ENCODE measurements around the gene SLC26A1.
"Not testable (repeated sequence)": the region's sequence is repeated elsewhere in the genome, so short reads cannot be mapped to it uniquely, and the experiment has no call there.

The SLC26A1 gene

GRCh38 chr4:978957-979701, 14.1 kb downstream of the SLC26A1 start:
- no peak for DNase-seq

GRCh38 chr4:976016-976415, 17.2 kb downstream of the SLC26A1 start:
- DNase-seq, result not testable (repeated sequence)

DNA sequence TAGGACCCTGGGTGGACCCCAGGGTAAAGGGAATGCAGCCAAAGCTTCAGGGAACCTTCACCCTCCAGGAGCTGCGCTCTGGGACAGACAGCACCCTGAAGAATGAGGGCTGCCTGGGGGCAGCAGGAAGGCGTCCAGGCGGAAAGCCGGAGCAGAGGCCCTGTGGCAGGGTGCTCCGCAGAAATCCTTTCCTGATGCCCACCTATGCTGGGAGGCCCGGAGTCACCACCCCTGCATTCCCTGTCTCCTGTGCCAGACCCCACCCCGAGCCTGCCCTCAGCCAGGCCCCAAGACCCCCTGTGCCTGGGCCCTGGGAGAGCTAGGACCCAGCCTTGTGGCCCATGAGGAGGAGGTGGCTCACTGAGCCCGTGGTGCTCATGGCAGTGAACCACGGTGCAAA, 18.5 kb downstream of the SLC26A1 start:
- DNase-seq, result no peak

GRCh38 chr4:973431-974397, 19.5 kb downstream of the SLC26A1 start, which contains the start of gene DGKQ:
Gene DGKQ, minus strand, starts transcription at chr4:973569. Its CDS starts 87 bp downstream, at chr4:973482.
- peak; percentile 90 for DNase-seq

DNA sequence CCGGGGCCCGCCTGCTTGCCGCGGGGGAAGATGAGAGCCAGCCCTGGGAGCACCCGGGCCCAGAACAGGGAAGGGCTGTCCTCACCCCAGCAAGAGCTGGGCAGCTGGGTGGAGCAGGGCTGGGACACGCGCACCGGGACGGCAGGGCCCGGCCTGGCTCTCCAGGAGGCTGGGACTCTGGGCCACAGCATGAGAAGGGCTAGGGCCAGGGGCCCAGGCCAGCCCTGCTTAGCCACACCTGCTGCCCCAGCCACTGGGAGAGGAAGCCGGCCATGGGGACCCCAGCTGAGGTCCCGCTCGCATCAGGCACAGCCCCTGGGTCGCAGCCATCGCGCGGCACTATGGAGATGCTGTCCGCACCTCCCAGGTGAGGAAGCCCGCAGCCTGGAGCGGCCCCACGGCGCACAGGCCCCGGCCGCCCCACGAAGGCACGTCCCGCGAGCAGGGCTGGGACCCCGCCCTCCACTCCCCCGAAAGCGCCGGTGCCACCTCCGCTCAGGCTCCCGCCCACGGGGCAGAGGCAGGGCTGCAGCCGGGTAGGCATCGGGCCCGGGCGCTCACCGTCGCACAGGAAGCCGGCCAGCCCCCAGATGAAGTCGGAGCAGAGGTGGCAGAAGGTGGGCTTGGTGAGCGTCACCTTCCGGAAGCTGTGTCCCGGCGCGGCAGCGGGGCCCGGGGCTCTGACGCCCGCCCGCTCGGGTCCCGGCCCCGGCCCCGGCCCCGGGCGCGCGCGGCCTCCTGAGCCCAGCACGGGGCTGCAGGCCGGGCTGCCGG, 20.4 kb downstream of the SLC26A1 start:
- DNase-seq, result peak; percentile 67

DNA sequence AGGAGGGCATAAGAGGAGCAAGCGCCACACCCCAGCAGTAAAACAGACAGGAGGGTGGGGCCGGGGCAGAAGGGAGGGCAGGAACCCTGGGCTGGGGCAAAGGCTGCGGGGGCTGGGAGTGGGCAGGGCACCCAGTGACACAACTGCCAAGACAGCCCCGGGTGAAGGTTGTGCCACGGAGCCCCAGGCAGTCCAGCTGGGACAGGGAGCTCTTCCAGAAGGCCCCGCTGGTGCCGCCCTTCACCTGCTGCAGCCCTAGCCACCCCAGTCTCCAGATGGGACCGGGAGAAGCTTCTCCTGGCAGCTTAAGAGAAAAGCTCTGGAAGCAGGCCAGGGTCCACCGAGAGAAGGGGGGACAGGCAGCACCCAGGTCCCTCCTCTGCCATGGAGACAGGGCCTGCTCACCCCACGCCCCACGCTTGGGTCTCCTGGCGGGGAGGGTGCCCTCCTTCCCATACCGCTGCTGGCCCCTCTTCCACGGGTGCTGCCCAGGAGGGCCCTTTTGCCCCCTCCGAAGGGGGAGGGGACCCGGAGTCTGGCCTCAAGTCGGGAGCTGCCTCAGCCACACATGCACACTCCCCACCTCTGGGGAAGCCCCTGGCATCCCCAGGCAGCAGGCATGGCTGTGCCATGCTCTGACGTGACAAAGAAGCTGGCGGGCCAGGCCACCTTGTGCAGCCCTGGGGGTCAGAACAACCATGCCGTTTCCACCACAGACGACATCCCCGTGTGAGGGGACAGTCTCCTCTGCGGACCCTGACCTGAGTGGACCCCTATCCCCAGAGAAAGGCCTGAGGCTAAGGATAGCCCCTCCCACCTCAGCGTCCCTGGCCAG, 21.3 kb downstream of the SLC26A1 start:
- DNase-seq, result no peak

DNA sequence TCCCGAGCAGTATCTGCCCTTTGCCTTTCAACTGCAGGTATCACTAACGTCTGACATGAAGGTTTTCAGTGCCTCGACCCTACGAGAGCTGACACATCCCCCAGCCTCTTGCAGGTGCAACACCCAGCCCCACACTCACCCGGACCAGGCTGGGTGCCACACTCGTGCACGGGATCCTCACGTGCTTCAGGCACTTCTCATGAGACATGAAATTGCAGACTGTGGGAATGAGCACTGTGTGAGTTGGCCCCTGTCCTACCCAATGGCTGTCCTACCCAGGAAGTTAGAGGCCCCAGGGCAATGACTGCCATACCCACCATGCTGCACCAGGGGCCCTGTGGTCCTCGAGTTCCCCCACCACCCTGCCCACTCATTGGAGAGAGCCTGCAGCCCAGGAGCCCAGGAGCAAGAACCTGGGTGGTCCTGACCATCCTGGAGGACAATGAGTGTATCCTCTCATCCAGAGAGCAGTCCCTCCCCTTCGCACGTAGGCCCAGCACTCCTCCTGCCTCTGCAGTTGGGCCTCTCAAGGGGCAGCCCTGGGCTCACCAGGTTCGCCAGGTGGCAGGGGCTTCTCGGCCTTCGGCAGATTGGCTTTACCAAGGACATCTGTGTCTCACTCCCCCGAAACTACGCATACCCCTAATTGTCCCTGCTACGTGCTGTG, 22.2 kb downstream of the SLC26A1 start:
- DNase-seq, result no peak

- no peak for DNase-seq
Observed at GRCh38 chr4:970046-970745, 23.0 kb downstream of the SLC26A1 start.

DNA sequence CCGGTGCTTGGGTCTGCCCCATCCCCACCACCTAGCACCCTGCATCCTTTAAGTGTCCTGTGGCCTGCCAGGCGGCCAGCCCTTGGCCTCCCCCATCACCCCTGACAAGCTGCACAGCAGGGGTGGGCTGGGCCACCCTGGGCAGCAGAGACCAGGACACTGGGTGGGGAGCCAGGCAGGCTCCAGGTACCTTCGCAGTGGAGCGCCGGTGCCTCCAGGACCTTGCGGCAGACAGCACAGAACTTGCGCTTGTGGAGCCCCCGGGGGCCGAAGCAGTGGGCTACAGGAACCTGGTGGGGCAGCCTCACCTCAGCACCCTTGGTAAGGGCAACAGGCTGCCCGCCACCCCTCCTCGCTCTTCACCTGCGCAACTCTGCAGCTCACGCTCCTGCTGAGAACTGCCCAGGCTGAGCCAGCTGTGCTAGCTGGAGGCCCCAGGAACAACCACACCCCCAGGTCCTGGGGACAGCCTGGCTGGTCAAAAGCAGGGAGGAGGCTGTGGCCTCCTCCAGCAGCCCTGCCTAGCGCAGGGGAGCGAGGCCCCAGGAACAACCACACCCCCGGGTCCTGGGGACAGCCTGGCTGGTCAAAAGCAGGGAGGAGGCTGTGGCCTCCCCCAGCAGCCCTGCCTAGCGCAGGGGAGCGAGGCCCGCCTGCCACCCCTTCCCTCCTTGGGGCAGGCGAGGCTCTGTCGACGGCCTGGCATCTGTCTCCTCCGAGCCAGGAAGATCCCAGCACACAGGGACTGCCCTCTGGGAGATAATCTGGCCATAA, 24.4 kb downstream of the SLC26A1 start:
- no peak for DNase-seq

DNA sequence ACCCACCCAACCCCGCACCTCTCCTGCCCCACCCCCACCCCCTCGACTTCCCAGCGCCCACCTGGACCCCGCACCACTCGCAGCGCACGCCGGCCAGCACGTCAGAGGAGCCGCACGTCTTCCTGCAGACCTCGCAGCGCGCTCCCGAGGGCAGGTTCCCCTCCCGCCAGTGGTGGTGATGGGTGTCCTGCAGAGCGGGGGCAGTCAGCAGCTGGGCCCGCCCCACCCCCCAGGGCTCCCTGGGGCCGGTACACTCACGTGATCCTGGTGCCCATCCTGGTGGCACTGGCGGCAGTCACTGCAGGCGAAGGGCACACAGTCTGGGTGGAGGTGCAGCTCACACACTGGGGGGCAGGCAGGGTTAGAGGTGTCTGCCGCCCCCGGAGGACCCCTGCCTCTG, 25.0 kb downstream of the SLC26A1 start:
- DNase-seq, result no peak

- DNase-seq, result no peak
Observed at GRCh38 chr4:967113-968104, 25.8 kb downstream of the SLC26A1 start.

- DNase-seq, result no peak
Observed at GRCh38 chr4:966266-967112, 26.7 kb downstream of the SLC26A1 start.

GRCh38 chr4:965766-966134, 27.5 kb downstream of the SLC26A1 start:
- no peak for DNase-seq

DNA sequence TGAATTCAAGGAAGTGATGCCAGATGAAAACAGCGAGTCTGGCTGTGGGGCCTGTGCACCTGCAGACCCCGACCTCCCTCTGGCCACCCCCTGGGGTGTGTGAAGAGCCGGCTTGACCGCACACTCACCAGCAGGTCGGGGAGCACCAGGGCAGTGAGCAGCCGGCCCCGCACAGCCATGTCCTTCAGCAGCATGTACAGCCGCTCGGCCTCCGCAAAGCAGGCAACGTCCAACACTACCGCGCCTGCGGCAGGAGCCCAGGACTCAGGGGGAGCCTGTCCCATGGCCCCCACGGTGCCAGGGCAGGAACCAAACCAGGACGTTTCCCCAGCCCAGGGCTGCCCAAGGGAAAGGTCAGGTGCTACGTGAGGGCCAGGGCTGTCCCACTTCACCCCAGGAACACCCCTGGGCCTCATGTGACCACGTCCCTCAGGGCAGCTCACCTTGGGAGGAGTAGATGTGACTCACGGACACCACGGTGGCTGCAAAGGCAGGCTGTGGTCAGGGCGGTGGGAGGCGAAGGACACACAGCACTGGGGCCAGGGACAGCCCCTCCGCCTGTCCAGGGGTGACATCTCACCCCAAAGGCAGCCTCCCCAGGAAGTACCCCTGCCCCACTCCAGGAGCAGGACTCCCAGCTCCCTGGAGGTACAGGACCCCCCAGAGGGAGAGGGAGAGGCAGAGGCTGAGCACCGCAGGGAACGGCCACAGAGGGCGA, 28.0 kb downstream of the SLC26A1 start:
- no peak for DNase-seq

- DNase-seq, result no peak
Observed at GRCh38 chr4:964346-965025, 28.7 kb downstream of the SLC26A1 start.
